T-helper 1 cell (primary cell): Measurements from ENCODE around the gene GRM7.

Experiments
- DNase-seq, 5 donors: peaks; one replicate each; pipeline ENCODE4 v3.0.0-alpha.2; 2012 to 2020

GRM7 gene

GRCh38 chr3:7678521-7678920, 817.6 kb downstream of the GRM7 start:
- DNase-seq: no peak

DNA sequence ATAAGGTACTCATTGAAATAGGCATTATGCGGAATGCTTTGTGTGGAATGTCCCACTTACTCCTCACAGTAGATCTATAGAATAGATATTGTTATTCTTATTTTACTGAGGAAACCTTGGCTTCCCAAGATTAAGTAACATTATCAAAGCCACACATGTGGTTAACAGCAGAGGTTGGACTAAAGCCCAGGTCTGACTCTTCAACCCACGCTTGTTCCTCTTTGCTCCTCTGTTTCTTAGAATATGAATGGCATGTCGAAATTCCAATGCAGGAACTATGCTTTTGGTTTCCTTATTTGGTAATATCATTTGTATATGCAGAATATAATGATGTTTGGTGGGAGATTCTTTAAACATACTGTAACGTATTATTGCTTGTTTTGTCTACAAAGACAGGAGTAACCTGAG, 821.9 kb downstream of the GRM7 start:
- DNase-seq: no peak

- no peak for DNase-seq
Measured at GRCh38 chr3:7683426-7683825, 822.5 kb downstream of the GRM7 start.

DNA sequence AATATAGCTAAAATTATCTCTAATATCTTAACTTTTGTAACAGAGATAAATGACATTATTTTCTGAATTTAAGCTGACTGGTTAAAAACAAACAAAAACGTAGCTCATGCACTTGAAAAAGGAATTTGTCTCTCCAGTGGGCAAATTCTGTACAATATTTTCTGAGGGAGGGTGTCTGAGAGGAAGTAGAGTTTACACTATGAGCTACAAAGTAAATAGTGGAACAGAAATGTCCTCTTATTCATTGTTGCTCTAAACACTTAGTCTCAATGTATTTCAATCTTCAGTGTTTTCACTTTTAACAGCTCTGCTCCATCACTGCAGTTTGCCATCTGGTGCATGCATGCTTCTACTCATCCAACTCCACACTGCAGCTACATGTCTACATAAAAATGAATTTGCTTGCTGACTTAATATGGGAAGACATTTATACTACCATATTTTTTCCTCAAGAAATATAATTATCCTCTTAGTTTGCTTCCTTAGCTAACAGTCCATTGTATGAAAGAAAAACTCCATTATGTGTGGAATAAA, 823.3 kb downstream of the GRM7 start:
- no peak for DNase-seq

DNA sequence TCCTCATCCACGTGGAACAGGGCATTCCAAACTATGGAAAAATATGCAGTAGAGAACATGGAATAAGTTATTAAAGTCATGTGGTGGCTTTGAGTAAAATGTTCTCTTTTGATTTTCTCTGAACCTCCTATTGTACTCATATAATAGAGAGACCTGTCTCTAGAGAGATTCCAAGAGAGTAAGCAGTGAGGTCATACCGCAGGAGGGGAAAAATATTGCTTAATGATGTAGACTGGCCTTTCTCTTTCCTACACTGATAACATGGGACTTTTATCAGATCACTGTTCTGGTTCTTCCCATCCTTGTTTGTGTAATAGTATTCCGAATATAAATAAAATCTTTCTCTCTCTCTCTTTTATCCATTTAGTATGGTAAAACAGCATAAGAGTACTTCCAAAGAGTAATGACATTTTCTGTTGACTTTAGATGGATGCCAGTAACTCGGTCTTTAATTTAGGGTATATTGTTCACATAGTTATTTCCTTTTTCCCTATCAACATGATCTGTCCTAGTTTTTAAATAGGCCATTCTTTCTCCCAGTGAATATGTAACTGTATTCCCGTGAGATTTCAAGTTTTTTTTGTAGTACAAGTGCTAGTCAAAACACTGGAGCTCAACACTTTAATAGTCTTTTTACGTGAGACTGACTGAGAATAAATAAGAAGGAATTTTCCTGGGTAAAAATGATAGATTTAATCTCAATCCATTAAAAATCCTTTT, 826.7 kb downstream of the GRM7 start:
- DNase-seq: no peak

DNA sequence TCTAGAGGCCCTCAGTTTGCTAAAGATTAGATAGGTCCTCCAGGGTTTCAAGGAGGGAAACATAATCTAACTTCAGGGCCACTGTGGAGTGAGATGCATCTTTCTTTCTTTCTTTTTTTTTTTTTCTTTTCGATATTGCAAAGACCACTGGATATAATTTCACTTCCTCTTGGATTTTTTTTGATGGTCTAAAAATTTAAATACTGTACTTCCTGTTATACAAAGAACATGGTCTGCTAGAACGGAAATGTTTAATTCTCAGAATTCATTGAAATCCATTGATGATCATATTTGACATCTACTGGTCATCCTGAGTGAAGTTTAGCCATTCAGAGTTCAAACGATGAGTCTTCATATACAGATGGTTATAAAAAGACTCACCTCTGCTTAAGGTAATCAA, 832.0 kb downstream of the GRM7 start:
- no peak for DNase-seq

- no peak for DNase-seq
Measured at GRCh38 chr3:7693976-7694375, 833.1 kb downstream of the GRM7 start.

DNA sequence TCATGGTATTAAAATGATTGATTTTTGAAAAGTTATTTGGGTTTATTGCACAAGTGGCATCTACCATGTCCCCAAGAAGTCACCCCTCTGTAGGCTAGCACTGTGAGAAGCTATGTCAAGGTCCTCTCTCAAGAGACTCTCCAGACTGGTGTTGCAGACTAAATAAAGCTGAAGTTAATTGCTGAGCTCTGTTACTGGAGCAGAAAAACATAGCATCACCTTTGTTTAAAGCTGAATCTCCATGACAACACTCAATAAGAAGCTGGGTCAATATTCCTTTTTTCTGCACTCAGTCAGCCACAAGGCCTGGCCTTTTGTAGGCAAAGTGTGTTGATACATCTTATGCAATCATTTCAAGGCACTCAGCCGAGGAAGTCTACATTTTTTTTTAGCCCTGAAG, 834.1 kb downstream of the GRM7 start:
- DNase-seq: no peak

GRCh38 chr3:7696320-7696719, 835.4 kb downstream of the GRM7 start:
- DNase-seq: no peak

DNA sequence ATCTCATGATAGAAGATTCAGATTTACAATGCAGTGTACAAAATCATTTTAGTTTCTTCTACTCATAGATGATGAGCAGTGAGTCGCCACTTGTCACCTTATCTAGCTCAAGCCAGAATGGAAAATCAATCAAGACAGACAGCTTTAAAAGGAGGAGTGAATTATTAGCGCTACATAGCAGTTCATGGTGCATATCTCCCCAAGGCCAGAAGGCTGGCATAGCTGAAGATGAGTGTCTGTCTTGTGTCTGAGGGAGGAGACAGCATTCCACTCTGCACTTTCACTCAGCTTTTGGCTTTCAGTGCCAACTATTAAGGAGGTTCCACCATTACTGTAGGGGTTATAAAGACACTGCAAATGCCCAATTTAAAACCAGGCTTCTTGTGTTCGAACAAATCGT, 836.6 kb downstream of the GRM7 start:
- DNase-seq: no peak

GRCh38 chr3:7700539-7700938, 839.6 kb downstream of the GRM7 start:
- DNase-seq: no peak

- no peak for DNase-seq
Measured at GRCh38 chr3:7700977-7701376, 840.1 kb downstream of the GRM7 start.

- DNase-seq: no peak
Measured at GRCh38 chr3:7707187-7707586, 846.3 kb downstream of the GRM7 start.

GRCh38 chr3:7709376-7710082, 848.6 kb downstream of the GRM7 start:
- DNase-seq: no peak

GRCh38 chr3:7710284-7710683, 849.4 kb downstream of the GRM7 start:
- no peak for DNase-seq

GRCh38 chr3:7713724-7714123, 852.8 kb downstream of the GRM7 start:
- DNase-seq: no peak

GRCh38 chr3:7720649-7721297, 859.9 kb downstream of the GRM7 start:
- no peak for DNase-seq

GRCh38 chr3:7721869-7722268, 861.0 kb downstream of the GRM7 start:
- DNase-seq: no peak

DNA sequence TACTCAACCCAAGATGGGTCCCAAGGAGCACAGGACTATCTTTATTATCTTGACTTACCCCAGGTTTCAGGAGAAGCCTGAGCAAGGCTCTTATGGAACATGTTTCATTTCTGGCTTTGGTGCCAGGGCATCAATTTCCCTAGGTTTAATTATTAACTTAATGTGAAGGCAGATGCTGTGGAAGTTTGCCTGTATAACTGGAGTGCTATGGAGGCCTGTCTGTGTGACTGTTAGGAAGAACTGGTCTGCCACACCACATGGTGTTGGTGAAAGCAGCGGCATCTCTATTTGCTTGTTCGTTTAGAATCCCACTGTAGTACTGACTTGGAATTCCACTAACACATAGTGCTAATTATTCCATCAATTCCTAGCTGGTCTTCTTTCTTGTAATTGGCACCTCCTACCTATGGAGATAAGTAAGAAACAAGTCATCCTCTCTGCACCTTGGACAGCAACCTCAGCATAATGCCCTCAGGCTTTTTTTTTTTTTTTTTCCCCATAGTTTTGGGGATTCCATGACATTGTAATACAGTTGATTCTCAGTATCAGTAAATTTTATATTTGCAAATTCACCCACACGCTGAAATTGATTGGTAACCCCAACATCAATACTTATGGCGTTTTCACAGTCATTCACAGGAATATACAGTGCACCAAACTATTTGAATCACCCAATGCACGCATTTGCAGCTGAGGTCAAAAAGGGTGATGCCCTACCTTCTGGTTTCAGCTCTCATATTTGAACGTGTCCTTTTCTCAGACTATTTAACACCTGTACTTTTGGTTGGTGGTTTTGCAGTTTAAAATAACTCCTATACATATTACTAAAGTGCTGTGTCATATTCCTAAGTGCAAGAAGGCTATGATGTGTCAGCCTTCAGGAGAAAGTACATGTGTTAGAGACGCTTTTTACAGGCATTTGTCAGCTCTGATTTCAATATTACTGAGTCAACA, 867.9 kb downstream of the GRM7 start:
- DNase-seq: no peak

GRCh38 chr3:7733933-7734332, 873.0 kb downstream of the GRM7 start:
- DNase-seq: no peak

DNA sequence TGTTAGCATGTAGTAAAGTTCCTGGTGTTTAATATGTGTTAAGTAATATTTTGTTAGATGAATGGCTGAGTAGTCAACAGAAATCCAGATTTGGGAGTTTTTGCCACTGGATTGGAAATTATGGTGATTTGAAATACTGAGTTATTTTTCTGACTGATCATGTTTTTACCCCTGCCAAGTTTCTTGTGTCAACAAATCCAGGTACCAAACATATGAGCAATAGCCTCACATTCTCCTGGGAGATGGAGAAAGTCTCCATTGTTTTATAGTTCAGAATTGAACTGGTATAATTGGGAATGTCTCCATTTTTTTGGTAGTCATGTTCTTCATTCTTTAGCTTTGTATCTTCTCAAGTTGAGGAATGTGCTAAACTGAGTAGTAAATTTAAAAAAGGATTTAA, 873.5 kb downstream of the GRM7 start:
- no peak for DNase-seq

DNA sequence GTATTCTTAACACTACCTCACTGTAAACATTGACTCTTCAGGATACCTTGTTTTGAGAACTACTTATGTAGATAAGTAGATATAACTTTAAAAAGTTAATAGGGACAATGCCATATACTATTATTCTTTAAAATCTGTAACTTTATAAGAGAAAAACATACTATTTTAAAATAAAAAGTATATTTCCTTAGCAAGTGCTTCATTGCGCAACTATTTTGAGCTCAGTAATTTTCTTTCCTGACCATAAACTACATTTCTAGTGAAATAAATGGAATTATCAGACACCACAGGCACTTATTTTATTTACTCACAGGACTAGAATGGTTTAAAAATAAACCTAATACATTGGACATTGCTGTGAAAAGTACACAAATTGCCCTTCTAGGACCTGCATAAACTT, 876.3 kb downstream of the GRM7 start:
- DNase-seq: no peak

DNA sequence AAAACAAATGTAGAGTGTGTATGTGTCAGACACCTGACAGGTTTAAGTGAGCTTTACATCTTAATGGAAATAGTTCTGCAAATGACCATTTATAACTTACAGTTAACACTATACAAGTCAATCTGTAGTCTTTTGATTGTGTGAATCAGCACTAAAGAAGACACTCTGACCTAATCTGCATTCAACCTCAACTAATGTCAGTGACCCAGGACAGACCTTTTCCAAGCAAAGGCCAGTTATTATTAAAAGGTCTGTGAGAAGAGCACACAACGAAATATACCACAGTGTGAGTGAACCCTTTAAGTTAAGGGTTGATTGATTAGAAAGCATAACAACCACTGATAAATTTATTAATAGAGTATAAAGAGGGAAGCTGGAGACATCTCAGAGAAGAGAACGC, 878.8 kb downstream of the GRM7 start:
- no peak for DNase-seq
